GM12875 (cell line): ENCODE data around the gene BLNK.

ENCODE experiments used
- H3K4me3 ChIP-seq: one replicate; pipeline ENCODE4 v1.5.1; 2011; ENCODE audit warnings: low read depth, low read length, control low read depth
- TF ChIP-seq, protein P1 (sequence below): IDR thresholded peaks from 2 replicates; pipeline ENCODE4 v1.5.1; 2011; ENCODE audit warnings: low read depth, mild to moderate bottlenecking, control low read depth, inconsistent platforms, low read length, moderate library complexity, borderline replicate concordance; ENCODE audit not compliant: insufficient read depth

Gene BLNK

DNA sequence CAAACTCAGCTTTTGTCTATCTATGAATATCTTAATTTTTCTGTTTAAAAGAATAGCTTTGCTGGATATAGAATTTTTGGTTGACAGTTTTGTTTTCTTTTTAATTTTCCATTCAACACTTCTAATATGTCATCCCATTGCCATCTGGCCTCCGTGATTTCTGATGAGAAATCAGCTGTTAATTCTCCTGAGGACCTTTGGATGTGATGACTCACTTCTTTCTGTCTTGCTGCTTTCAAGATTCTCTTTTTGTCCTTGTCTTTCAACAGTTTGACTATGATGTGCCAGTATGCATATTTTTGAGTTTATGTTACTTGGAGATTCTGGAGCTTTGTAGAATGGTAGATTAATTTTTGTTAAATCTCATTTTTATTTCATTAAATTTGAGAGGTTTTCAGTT lies 102.8 kb downstream of the BLNK start:
- TF ChIP-seq, protein P1, sequence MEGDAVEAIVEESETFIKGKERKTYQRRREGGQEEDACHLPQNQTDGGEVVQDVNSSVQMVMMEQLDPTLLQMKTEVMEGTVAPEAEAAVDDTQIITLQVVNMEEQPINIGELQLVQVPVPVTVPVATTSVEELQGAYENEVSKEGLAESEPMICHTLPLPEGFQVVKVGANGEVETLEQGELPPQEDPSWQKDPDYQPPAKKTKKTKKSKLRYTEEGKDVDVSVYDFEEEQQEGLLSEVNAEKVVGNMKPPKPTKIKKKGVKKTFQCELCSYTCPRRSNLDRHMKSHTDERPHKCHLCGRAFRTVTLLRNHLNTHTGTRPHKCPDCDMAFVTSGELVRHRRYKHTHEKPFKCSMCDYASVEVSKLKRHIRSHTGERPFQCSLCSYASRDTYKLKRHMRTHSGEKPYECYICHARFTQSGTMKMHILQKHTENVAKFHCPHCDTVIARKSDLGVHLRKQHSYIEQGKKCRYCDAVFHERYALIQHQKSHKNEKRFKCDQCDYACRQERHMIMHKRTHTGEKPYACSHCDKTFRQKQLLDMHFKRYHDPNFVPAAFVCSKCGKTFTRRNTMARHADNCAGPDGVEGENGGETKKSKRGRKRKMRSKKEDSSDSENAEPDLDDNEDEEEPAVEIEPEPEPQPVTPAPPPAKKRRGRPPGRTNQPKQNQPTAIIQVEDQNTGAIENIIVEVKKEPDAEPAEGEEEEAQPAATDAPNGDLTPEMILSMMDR: no peak
- H3K4me3 ChIP-seq: no peak overlapping the region

- TF ChIP-seq, protein P1: no peak
- H3K4me3 ChIP-seq: no peak overlapping the region
These were observed 105.6 kb downstream of the BLNK start for GRCh38 chr10:96165726-96166125.

GRCh38 chr10:96153070-96153469 lies 118.3 kb downstream of the BLNK start:
- TF ChIP-seq, protein P1: no peak
- no peak overlapping the region for H3K4me3 ChIP-seq

DNA sequence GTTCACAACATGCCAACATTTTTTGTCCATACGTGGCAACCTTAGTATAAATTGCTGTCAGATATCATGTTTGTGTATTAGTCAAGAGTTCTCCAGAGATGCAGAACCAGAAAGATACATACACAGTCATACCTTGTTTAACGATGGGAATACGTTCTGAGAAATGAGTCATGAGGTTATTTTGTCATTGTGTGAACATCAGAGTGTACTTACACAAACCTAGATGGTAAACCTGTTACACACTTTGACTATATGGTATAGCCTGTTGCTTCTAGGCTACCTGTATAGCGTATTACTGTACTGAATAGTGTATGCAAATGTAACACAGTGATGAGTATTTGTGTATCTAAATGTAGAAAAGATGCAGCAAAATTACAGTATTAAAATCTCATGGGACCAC lies 118.9 kb downstream of the BLNK start:
- TF ChIP-seq, protein P1: no peak
- no peak overlapping the region for H3K4me3 ChIP-seq
